Measurements from ENCODE around the gene CNTNAP2. TPM values are rescaled to one million over a fixed set of nuclear protein-coding genes. Genes with fewer than 3 reads are reported as not detected.
"Not testable (repeated sequence)": the region's sequence is repeated elsewhere in the genome, so short reads cannot be mapped to it uniquely, and the experiment has no call there.

Gene CNTNAP2
- total RNA-seq, 2 donors from 2014 or later: 3.5 to 4.0 TPM

DNA sequence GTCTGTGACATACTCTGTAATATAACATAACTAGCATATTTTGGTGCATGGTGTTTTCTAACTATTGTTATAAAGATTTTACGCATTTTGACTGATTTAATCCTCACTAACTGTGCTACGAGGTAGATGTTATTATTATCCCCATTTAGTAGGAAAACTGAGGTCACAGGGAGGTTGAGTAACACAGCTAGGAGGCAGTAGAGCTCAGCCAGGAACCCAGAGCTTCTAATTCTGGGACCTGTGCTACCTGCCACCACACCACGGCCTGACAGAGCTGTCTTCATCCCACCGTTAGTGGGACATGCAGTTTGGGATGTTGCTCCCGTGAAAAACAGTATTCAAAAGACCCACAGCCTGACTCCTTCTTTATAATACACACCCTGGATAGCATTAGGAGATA is 962.5 kb downstream of the CNTNAP2 start:
- intact Hi-C loops (cut with DNase I, micrococcal nuclease): no loop called here
- DNase-seq: no peak
- no peak for ATAC-seq

DNA sequence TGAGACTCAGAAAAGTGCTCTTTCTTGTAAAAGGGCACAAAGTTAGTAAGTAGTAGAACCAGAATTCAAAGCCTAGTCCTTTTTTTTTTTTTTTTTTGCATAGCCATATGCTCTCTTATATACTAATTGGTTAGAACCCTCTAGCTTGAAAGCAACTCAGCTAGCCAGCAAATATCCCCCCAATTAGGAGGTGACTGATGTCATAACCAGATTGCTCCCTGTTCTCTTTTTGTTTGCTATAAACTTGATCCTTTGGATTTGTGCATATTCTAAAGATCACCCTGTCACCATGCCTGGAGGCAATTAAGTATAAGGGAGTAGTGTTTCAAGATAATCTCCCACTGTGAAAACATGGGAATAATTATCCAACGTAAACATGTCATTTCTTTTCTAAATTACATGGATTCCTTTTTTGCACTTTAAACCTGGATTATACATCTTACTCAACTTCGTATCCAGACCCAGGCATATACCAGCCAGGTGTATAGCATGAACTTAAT is 963.4 kb downstream of the CNTNAP2 start:
- intact Hi-C loops (cut with DNase I, micrococcal nuclease): no loop called here
- DNase-seq (no peak), ATAC-seq (no peak)

DNA sequence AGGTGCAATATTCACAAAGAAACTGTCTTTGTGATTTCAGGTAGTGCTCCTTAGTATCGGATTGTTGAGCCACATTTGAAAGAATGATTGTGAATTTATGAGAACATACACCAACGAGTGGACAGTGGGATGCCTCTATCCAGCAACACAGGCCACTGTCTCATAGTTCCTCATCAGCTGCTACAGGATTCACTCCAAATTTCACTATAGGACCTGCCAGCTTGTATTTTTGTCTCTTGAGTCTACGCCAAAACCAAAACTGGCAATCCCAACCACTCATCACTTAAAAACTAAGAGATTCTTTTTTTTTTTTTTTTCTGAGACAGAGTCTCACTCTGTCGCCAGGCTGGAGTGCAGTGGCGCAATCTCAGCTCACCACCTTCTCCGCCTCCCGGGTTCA is 964.5 kb downstream of the CNTNAP2 start:
- intact Hi-C loops (cut with DNase I, micrococcal nuclease): no loop called here

DNA sequence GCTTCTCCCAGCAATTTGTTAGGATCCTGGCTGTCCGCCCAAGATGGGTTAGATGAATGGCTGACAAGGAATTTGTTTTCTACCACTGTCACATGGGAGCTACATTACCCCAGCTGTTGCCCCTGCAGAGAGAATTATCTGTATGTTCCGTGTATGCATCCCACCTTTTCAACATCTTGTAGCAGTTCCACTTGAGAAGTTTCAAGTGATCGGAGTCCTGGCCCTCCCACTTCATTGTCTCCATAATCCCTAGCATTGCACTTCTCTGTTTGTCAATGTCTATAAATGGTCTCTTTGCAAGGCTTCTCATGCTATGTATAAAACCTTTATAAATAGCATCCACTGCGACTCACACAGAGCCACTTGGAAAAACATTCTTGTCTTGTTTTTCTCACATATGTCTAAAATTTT is 972.5 kb downstream of the CNTNAP2 start:
- ATAC-seq: no peak
- no peak for DNase-seq
- intact Hi-C loops (cut with DNase I, micrococcal nuclease): no loop called here

More for the DNA sequence above, 964.5 kb downstream of the CNTNAP2 start:
- ATAC-seq: no peak
- no peak for DNase-seq

DNA sequence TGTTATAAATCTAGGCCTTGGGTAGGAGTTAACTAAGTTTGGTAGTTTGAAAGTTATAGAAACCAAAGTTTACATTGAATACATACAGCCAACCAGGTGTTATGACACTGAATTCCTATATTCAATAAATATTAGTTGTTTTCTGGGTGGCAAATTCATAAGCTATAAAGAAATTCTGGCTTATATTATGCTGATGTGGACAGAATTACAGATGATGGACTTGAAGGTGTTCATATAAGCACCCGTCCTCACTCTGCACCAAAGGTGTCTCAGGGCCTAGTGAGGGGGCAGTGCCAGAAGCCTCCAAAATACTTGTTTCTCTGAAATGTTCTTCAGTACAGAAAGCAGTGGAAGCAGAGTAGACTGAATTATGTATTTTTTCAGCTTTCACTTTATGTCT is 973.0 kb downstream of the CNTNAP2 start:
- ATAC-seq (no peak), DNase-seq (no peak)
- intact Hi-C loops (cut with DNase I, micrococcal nuclease): no loop called here

DNA sequence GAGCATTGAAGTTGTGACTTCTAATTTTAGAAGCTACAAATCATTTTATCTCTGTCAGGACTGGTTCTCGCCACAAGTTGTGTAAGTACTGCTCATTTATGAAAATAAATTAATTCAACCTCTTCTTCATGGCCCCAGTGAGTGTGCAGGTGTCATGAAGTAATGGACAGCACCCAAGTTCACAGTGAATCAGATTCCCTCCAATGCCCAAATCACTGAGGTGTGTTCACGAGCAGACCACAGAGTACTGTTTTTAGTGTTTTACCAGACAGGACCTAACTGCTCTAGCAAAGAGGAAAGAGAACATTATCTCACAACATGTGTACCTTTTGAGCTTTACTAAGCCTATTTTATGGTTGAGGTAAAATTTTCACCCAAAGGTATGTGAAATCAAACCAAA is 980.0 kb downstream of the CNTNAP2 start:
- ATAC-seq (no peak), DNase-seq (no peak)
- intact Hi-C loops (cut with DNase I, micrococcal nuclease): no loop called here

DNA sequence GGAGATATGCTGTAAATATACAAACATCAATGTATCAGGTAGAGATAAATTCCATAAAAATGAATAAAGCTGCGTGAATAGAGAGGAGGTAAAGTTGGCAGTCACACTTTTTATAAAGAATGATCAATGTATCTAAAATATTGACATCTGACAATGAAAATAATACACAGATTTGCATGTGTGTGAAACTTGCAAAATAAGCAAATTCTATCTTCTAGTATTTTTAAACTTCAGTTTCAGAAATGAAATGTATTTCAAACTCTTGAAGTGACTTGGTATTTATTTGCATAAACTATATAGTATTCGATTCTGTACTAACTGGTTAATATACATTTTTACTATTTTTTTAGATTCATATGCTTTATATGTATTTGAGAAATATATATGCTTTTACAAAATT is 986.6 kb downstream of the CNTNAP2 start:
- intact Hi-C loops (cut with DNase I, micrococcal nuclease): no loop called here
- ATAC-seq: no peak
- DNase-seq: no peak

DNA sequence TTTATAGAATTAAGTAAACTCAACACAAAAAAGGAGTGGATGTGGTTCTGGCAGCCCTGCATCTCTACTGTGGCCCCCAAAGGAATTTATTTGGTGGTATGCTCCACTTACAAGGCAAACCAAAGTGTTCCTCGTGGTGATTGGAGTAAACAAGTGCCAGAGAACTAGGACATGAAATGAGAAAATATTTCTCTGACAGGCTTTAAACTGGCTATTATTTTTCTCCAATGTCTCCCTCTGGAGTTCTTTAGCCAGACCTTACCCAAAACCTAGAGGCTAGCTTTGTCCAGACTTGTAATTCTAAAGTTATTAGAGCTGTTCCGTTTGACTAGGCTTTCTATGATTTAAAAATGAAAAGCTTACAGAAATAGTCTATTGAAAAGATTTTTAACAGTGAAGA is 990.1 kb downstream of the CNTNAP2 start:
- DNase-seq (no peak), ATAC-seq (no peak)
- intact Hi-C loops (cut with DNase I, micrococcal nuclease): no loop called here

DNA sequence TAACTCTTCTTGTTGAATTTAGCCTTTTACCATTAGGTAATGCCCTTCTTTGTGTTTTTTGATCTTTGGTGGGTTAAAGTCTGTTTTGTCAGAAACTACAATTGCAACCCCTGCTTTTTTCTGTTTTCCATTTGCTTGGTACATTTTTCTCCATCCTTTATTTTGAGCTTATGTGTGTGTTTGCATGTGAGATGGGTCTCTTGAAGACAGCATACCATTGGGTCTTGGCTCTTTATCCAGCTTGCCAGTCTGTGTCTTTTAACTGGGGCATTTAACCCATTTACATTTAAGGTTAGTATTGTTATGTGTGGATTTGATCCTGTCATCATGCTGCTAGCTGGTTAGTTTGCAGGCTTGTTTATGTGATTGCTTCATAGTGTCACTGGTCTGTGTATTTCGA is 997.9 kb downstream of the CNTNAP2 start:
- intact Hi-C loops (cut with DNase I, micrococcal nuclease); DNase-seq; ATAC-seq: not testable (repeated sequence)

DNA sequence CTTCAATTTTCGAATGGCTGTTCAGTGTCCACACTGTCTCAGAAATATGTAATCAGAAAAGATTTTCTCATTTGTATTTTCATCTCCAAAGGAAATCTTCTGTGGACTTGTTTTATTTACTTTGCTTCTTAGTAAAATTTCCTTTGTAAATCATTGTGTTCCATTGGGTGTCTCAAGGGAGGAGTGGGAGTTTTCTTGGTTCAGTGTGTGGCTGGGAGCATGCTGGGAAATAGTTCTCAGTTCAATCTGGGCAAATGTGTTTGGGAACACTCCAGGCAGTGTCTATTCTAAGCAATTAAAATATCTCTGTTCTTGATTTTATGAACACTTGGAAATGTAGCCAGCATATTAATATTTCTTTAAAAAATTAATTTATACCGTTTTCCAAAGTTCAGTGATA is 1019.8 kb downstream of the CNTNAP2 start:
- DNase-seq (no peak), ATAC-seq (no peak)
- intact Hi-C loops (cut with DNase I, micrococcal nuclease): no loop called here

DNA sequence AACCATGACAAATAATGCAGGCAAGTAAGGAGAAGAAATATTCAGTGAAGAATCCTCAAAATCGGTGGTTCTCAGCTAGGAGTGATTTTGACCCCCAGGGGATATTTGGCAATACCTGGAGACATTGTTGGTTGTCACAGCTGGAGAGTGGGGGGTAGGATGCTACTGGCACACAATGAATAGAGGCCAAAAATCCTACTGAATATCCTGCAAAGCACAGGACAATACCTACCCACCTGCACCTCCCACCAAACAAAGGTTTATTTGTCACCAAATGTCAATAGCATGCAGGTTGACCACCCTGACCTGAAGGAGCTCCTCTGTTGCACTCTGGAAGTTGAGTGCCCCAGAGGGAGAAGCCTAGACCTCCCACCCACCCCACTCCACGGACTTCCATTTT is 1028.6 kb downstream of the CNTNAP2 start:
- intact Hi-C loops (cut with DNase I, micrococcal nuclease): no loop called here
- ATAC-seq (no peak), DNase-seq (no peak)

DNA sequence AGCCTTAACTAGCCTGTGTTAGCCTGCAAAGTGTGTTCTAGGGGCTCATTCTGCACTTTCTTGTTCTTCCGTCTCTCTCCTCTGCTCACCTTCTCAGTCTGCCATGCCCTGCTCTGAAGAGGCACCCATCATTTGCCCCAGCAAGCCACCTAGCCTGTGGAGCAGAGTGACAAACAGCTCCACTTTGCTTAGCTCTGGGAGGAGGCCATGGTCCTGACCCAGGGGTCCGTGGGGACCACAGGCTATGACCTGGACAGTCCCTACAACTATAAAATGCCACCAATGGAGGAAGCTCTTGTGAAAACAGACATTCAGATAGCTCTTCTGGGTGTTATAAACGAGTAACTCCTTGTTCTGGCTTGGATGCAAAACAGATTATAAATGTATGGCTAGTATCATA is 1029.6 kb downstream of the CNTNAP2 start:
- intact Hi-C loops (cut with DNase I, micrococcal nuclease): no loop called here
- no peak for ATAC-seq
- no peak for DNase-seq

DNA sequence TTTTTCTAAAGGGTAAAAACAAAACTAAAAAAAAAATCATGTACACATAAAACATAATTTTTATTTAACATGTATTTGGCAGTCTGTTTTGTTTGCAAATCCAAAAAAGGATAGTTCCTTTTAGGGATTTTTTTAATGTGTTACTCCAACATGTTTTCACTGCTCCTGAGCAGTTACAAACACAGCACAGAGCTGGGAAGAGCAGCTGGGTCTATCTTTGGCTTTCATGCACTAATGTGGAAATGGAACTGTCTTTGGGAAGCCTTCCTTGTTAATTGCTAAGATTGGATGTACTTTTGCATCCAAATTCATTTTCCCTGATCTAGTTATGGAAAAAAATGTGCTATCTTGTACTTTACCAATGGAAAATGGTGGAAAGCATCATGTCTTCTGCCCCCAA is 1035.1 kb downstream of the CNTNAP2 start:
- intact Hi-C loops (cut with DNase I, micrococcal nuclease): no loop called here
- DNase-seq: no peak
- ATAC-seq: no peak

DNA sequence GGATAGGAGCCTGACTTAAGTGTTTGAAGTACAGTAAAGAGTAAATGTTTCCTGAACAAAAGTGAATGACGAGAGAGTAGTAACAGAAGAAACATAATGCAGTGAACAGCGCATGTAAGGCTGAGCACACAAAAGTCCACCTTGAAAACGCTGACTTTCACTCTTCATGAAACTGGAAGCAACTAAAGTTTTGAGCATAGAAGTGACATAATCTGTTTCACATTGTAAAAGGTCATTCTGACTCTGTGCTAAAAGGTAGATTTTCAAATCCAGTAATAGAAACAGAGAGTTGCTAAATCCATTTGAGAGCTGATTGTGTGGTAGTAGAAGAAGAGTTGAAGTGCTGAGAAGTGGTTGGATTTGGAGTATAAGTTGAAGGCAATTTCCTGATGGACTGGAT is 1037.0 kb downstream of the CNTNAP2 start:
- ATAC-seq (no peak), DNase-seq (no peak)
- intact Hi-C loops (cut with DNase I, micrococcal nuclease): no loop called here

DNA sequence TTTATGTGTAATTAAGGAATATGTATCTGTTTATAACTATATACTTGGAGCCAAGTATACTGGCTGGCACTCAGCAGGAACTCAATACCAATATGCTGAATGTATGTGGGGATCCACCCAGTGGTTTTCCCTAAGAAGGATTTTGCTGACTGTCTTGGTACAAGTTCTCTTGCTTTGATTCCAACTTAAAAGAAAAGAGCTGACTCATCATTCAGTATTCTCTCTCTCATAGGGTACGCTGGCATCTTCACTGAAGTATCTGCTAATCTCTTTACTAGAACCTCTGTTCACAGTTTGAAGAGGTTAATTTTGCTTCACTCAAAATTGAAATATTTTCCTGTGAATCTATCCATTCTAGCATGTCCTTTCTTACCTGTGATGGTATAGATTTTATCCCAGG is 1044.8 kb downstream of the CNTNAP2 start:
- no peak for ATAC-seq
- intact Hi-C loops (cut with DNase I, micrococcal nuclease): no loop called here
- DNase-seq: no peak

DNA sequence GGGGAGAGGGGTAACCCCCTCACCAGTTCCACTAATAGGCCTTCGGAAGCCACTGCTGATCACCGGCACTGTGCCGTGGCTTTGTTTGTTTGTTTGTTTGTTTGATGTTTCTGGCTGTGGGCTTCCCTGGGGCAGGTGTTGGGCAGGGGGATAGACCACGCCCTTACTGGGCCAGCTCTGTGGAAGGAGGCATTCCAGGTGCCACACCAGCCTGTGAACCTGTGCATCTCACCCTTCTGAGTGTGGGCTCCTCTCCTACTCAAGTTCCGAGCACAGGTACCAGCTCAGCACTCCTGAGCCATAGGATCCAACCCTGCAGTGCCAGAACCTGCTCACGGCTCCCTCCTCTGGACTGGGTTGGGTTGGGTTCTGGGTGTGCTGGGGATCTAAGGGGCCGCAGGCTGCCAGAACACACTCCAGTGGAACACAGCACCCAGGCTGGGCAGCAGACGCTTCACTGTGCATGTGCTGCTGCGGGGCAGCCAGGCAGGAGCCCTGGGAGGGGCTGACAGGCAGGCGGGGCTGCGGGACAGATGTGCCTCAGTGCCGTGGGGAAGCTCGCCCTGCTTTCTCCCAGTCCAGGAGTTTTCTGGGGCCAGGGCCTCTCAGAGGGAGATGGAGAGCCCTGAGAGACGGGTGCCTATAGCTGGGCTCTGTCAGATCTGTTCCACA is 1053.9 kb downstream of the CNTNAP2 start:
- ATAC-seq: no peak

DNA sequence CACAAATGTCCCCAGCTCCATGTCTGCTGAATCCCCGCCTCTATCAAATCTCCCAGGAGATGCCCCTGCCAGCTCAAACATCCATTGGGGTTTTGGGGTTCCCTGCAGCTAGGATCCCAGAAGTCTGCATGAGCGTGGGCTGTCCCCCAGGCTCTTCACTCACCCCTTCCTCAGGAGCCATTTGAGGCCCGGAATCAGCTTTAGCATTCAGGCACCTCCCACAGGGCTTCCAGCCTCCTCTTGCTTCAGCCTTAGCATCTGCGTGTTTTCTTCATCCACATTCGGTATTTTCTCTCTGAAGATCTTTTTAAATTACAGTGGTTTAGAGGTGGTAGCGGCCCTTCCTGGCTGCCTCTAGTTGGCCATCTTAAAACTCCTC is 1054.4 kb downstream of the CNTNAP2 start:
- intact Hi-C loops (cut with DNase I, micrococcal nuclease): no loop called here
- ATAC-seq (no peak), DNase-seq (no peak)

More for the DNA sequence above, 1053.9 kb downstream of the CNTNAP2 start:
- DNase-seq: no peak
- intact Hi-C loops (cut with DNase I, micrococcal nuclease): no loop called here

DNA sequence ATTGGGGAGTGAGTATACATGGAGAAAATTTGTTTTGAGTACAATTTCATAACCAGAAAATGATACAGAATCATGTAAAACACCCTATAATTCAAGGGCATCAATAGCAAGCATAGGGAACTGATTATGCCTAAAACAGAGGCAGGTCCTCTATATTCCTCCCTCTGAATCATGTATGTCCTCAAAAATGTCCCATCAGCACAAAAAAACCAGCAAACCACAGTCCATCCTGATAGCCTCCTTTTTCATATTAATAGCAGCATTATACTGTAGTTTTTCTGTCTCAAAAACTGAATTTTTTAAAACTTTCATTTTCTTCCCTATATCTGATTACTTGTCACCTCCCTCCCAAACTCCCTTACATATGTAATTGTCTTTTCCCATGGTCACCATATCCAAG is 1057.3 kb downstream of the CNTNAP2 start:
- DNase-seq (no peak), ATAC-seq (no peak)
- intact Hi-C loops (cut with DNase I, micrococcal nuclease): no loop called here

DNA sequence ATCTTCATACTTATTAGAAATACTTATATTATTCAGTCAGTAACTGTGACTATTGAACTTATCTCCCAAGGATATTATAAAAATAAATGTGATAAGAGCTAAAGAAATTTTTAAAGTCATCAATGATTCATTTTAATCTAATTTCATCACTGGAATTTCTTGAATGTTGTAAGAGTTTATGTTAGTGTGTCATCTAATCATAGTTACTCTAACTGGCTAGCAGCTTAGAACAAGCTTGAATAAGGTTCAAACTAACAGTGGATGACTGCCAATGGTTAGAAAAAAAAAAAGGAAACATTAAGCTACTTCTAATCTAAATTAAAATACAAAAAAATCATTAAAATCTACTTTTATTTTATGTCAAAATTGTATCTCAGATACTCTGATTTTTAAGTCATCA is 1066.3 kb downstream of the CNTNAP2 start:
- ATAC-seq: no peak
- intact Hi-C loops (cut with DNase I, micrococcal nuclease): no loop called here

DNA sequence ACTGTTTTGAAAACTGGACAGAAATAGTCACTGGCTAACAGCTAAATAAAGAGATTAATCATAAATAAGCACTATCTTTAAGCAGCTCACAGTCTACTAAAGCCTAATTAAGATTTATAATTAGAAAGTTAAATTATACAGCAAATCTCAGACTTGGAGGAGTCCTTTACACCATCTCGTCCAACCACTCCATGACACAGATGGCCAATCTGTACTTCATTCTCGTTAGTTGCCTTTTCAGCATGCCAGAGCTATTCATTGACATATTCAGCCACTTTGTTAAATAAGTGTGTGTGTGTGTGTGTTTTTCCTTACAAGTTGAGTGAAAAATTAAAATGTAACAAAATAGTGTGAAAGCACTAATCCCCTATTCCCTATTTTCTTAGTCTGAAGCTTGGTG is 1066.7 kb downstream of the CNTNAP2 start:
- DNase-seq (no peak), ATAC-seq (no peak)
- intact Hi-C loops (cut with DNase I, micrococcal nuclease): no loop called here

More for the DNA sequence above, 1066.3 kb downstream of the CNTNAP2 start:
- no peak for DNase-seq

DNA sequence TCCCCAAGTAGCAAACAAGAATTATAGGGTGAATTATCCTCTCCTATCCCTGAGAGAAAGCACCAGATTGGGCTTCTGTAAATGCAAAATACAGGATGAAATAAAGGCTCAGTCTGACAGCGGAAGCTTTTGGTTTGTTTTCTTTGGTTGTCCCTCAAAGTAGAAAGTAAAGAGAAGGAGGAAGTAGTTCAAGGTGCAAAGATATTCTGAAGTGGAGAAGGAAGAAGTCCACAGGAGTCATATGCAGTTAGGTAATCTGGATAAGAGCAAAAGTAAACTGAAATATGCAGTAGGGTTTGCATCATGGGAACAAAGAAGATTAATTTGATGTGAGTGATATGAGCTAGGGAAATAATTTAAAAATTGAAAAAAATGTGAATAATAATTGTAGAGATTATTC is 1071.9 kb downstream of the CNTNAP2 start:
- no peak for DNase-seq
- ATAC-seq: no peak

More for the DNA sequence above, 1071.9 kb downstream of the CNTNAP2 start:
- intact Hi-C loops (cut with DNase I, micrococcal nuclease): no loop called here

Measured in left colon (tissue), 2 donors.